ENCODE measurements around the gene NISCH. TPM values are rescaled to one million over a fixed set of nuclear protein-coding genes. Genes with fewer than 3 reads are reported as not detected.

NISCH gene
- polyA plus RNA-seq, 1 donor (not counting 4 experiments of a cell fraction or from before 2014, with no cell fraction given) = 48.1 TPM

DNA sequence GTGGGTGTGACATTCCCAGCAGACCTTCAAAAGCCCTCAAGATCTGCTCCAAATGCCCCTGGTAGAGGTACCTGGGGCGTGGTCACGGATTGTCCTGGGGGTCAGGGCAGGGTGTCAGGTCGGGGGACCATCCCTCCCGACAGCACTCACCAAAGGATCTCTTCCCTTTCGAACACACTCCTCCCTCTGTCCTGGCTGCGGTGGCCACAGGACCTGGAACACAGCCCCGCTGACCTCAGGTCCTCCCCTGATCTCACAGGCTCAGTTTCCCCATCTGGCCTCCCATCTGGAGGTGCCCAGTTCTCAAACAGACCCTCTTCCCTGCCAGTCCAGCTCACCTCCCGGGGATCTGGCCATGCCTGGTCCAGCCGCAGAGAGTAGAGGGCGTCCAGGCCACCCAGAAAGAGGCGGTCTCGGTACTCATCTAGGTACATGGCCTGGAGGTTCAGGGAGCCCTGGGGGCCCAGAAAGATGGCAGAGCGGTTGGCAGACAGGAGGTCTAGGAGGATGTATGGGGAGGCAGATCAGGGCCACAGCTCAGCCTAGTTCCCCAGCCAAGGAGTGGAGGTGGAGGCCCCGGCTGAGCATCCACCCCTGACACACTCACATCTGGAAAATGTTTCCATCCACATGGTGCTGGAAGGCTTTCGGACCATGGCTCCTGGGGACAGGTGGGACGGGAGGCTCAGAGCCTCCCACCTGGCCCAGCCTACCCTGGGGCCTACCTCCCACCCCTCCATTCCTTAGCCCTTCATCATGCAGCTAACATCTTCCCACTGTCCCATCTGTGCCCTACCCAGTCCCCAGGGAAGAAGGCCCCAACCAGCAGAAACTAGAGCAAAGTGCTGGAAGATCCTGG lies 12.8 kb upstream of the NISCH start:
- no peak overlapping the region for H2AFZ ChIP-seq (ENCODE audit: control insufficient read depth, low read length)
- TF ChIP-seq EZH2 (IDR thresholded peaks at IDR 0.05; ENCODE audit: low read length) = no peak
- TF ChIP-seq, protein P1, sequence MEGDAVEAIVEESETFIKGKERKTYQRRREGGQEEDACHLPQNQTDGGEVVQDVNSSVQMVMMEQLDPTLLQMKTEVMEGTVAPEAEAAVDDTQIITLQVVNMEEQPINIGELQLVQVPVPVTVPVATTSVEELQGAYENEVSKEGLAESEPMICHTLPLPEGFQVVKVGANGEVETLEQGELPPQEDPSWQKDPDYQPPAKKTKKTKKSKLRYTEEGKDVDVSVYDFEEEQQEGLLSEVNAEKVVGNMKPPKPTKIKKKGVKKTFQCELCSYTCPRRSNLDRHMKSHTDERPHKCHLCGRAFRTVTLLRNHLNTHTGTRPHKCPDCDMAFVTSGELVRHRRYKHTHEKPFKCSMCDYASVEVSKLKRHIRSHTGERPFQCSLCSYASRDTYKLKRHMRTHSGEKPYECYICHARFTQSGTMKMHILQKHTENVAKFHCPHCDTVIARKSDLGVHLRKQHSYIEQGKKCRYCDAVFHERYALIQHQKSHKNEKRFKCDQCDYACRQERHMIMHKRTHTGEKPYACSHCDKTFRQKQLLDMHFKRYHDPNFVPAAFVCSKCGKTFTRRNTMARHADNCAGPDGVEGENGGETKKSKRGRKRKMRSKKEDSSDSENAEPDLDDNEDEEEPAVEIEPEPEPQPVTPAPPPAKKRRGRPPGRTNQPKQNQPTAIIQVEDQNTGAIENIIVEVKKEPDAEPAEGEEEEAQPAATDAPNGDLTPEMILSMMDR (optimal IDR thresholded peaks at IDR 0.05 in 1 of 3, IDR thresholded peaks at IDR 0.05 in 1 of 3, conservative IDR thresholded peaks at IDR 0.05 in 1 of 3; ENCODE audit: extremely low read depth in 1 of 3, insufficient read depth in 2 of 3, low read length in 3 of 3) = no peak
- H3K4me2 ChIP-seq (ENCODE audit: control insufficient read depth, extremely low read depth, insufficient read depth, low read depth, low read length) = no peak overlapping the region
- H3K9me3 ChIP-seq (ENCODE audit: control insufficient read depth, low read depth, low read length) = no peaks in the 10 kb centered on the region
- no peaks in the 10 kb centered on the region for H3K9me1 ChIP-seq (ENCODE audit: control insufficient read depth, extremely low read depth, insufficient read depth, low read length)
- DNase-seq (ENCODE audit: low read depth, low spot score) (no peak), FAIRE-seq (no peak)
- no peak overlapping the region for H3K9ac ChIP-seq (ENCODE audit: control insufficient read depth, extremely low read depth, insufficient read depth, low read length)
- no peaks in the 10 kb centered on the region for H3K27me3 ChIP-seq (ENCODE audit: control insufficient read depth, extremely low read depth, insufficient read depth, low read length)
- H3K79me2 ChIP-seq (ENCODE audit: control insufficient read depth, insufficient read depth, low read length) = no peaks in the 10 kb centered on the region
- H4K20me1 ChIP-seq (ENCODE audit: control insufficient read depth, extremely low read depth, insufficient read depth, low read length) = no peaks in the 10 kb centered on the region
- H3K27ac ChIP-seq (ENCODE audit: control insufficient read depth, insufficient read depth, low read length) = no peak overlapping the region
- H3K4me3 ChIP-seq (ENCODE audit: control insufficient read depth in 2 of 3, extremely low read depth in 1 of 3, insufficient read depth in 2 of 3, low read depth in 1 of 3, low read length in 3 of 3) = no peak overlapping the region
- dilution Hi-C loops (cut with MboI; ENCODE audit: extremely low pct_ligation_motif_present, low sequenced_read_pairs) = no loop called here
- no peaks in the 10 kb centered on the region for H3K36me3 ChIP-seq (ENCODE audit: control insufficient read depth in 2 of 2, extremely low read depth in 1 of 2, insufficient read depth in 2 of 2, low read length in 2 of 2)
- H3K4me1 ChIP-seq (ENCODE audit: control insufficient read depth, extremely low read depth, insufficient read depth, low read length) = peaks cover 6% of the 10 kb centered on the region

DNA sequence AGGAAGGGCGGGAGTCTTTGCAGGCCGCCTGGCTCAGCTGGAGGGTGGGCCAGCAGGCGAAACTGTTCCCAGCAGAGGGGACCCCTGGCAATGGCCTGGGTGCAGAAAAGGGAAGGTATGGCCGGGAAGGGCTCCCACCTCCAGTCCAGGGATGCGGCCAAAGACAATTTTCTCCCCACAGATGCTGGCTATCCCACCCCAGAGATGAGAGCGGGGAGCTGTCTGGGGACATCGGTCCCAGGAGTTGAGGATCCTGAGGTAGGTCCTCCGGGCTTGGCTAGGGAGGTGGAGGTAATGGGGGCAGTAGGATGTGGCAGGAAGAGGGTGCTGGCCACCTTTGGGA lies 12.2 kb upstream of the NISCH start:
- no peak overlapping the region for H2AFZ ChIP-seq (ENCODE audit: control insufficient read depth, low read length)
- no peak for TF ChIP-seq EZH2 (IDR thresholded peaks at IDR 0.05; ENCODE audit: low read length)
- TF ChIP-seq, protein P1 (optimal IDR thresholded peaks at IDR 0.05 in 1 of 3, IDR thresholded peaks at IDR 0.05 in 1 of 3, conservative IDR thresholded peaks at IDR 0.05 in 1 of 3; ENCODE audit: extremely low read depth in 1 of 3, insufficient read depth in 2 of 3, low read length in 3 of 3) = no peak
- no peaks in the 10 kb centered on the region for H3K27me3 ChIP-seq (ENCODE audit: control insufficient read depth, extremely low read depth, insufficient read depth, low read length)
- H3K9me3 ChIP-seq (ENCODE audit: control insufficient read depth, low read depth, low read length) = no peaks in the 10 kb centered on the region
- FAIRE-seq = no peak
- dilution Hi-C loops (cut with MboI; ENCODE audit: extremely low pct_ligation_motif_present, low sequenced_read_pairs) = no loop called here
- DNase-seq (ENCODE audit: low read depth, low spot score) = no peak
- no peaks in the 10 kb centered on the region for H3K9me1 ChIP-seq (ENCODE audit: control insufficient read depth, extremely low read depth, insufficient read depth, low read length)
- H3K4me3 ChIP-seq (ENCODE audit: control insufficient read depth in 2 of 3, extremely low read depth in 1 of 3, insufficient read depth in 2 of 3, low read depth in 1 of 3, low read length in 3 of 3) = no peak overlapping the region
- no peaks in the 10 kb centered on the region for H3K36me3 ChIP-seq (ENCODE audit: control insufficient read depth in 2 of 2, extremely low read depth in 1 of 2, insufficient read depth in 2 of 2, low read length in 2 of 2)
- no peaks in the 10 kb centered on the region for H3K79me2 ChIP-seq (ENCODE audit: control insufficient read depth, insufficient read depth, low read length)
- H3K4me2 ChIP-seq (ENCODE audit: control insufficient read depth, extremely low read depth, insufficient read depth, low read depth, low read length) = no peak overlapping the region
- no peaks in the 10 kb centered on the region for H4K20me1 ChIP-seq (ENCODE audit: control insufficient read depth, extremely low read depth, insufficient read depth, low read length)
- H3K9ac ChIP-seq (ENCODE audit: control insufficient read depth, extremely low read depth, insufficient read depth, low read length) = no peak overlapping the region
- no peak overlapping the region for H3K27ac ChIP-seq (ENCODE audit: control insufficient read depth, insufficient read depth, low read length)
- H3K4me1 ChIP-seq (ENCODE audit: control insufficient read depth, extremely low read depth, insufficient read depth, low read length) = peaks cover under 1% of the 10 kb centered on the region
